A673 (cell line): ENCODE measurements around the gene CDK15. TPM values are rescaled to one million over a fixed set of nuclear protein-coding genes. Genes with fewer than 3 reads are reported as not detected.

ENCODE experiments used
- BruUV-seq: library from RNA; stranded (reverse); fragments of 400-500 nt; replicated peaks from 2 replicates; lab custom pipeline; 2021; lab: Mats Ljungman, UMichigan
- CTCF ChIA-PET: fragments of 300-600 bp; sonication (Branson Sonifier 250); formaldehyde crosslinking; loops from one replicate; lab custom pipeline; 2022; ENCODE audit warnings: antibody characterized with exemption; lab: Charles Lee
- POLR2A ChIA-PET: fragments of 300-600 bp; sonication (Branson Sonifier 250); formaldehyde crosslinking; loops from one replicate; lab custom pipeline; 2022; ENCODE audit warnings: antibody characterized with exemption; ENCODE audit not compliant: low non-redundant PET; lab: Charles Lee
- DNase-seq: peaks from one replicate; pipeline ENCODE4 v3.0.0-alpha.2; 2015; ENCODE audit warnings: low spot score
- H3K27ac ChIP-seq: fragments of 200-600 bp; sonication (generic); 2 replicates; pipeline ENCODE4 v1.5.1; 2016; ENCODE audit warnings: mixed run types, low read depth, mild to moderate bottlenecking, mixed read lengths, antibody characterized with exemption, low read length; ENCODE audit not compliant: poor library complexity, severe bottlenecking
- H3K27me3 ChIP-seq: fragments of 200-600 bp; sonication (generic); replicated peaks from 2 replicates; pipeline ENCODE4 v1.6.1; 2017; ENCODE audit warnings: mixed run types, low read depth, mild to moderate bottlenecking, mixed read lengths, antibody characterized with exemption, low read length; ENCODE audit not compliant: insufficient read depth, poor library complexity
- H3K36me3 ChIP-seq: fragments of 200-600 bp; sonication (generic); 2 replicates; pipeline ENCODE4 v1.6.1; 2016; ENCODE audit warnings: mixed run types, mild to moderate bottlenecking, mixed read lengths, antibody characterized with exemption, low read length; ENCODE audit not compliant: insufficient read depth, poor library complexity, severe bottlenecking
- H3K4me1 ChIP-seq: fragments of 200-600 bp; sonication (generic); 2 replicates; pipeline ENCODE4 v1.6.1; 2017; ENCODE audit warnings: mixed run types, mild to moderate bottlenecking, mixed read lengths, antibody characterized with exemption, low read length; ENCODE audit not compliant: insufficient read depth, poor library complexity, severe bottlenecking
- H3K4me3 ChIP-seq: fragments of 200-600 bp; sonication (generic); 2 replicates; pipeline ENCODE4 v1.5.1; 2016; ENCODE audit warnings: low read depth, mixed run types, mild to moderate bottlenecking, mixed read lengths, low read length; ENCODE audit not compliant: poor library complexity, severe bottlenecking
- H3K9me3 ChIP-seq: fragments of 200-600 bp; sonication (generic); 2 replicates; pipeline ENCODE4 v1.6.1; 2016; ENCODE audit warnings: mixed run types, low read depth, mild to moderate bottlenecking, mixed read lengths, antibody characterized with exemption, low read length; ENCODE audit not compliant: poor library complexity, severe bottlenecking
- CTCF ChIP-seq: fragments of 300-800, 200-600 bp; sonication (generic); conservative IDR thresholded peaks from 2 replicates; pipeline ENCODE4 v1.5.1; 2017; ENCODE audit warnings: low read depth, mild to moderate bottlenecking, antibody characterized with exemption, low read length, moderate library complexity, mixed read lengths
- EZH2 ChIP-seq: fragments of 200-600 bp; sonication (generic); IDR thresholded peaks from 2 replicates; pipeline ENCODE4 v1.6.1; 2017; ENCODE audit warnings: borderline replicate concordance, low read depth, mild to moderate bottlenecking, mixed read lengths, antibody characterized with exemption, low read length; ENCODE audit not compliant: poor library complexity, severe bottlenecking
- intact Hi-C: fragments of 100-400 bp; cut with micrococcal nuclease; formaldehyde crosslinking; loops from one replicate; pipeline ENCODE4 v1.10.0; 2022; ENCODE audit not compliant: unreplicated experiment
- total RNA-seq: library from RNA; stranded (reverse); gene quantifications from 2 replicates; pipeline ENCODE4 v1.2.3, GENCODE V29; 2021

Gene CDK15
- total RNA-seq, 1 experiment from 2014 or later: 0.11 TPM

- Histone ChIP-seq H3K27ac (no peak overlapping the region), H3K4me1 (no peaks in the 10 kb centered on the region), H3K9me3 (no peaks in the 10 kb centered on the region), H3K4me3 (no peak overlapping the region), H3K27me3 (peaks cover 73% of the 10 kb centered on the region), H3K36me3 (no peaks in the 10 kb centered on the region)
- ChIA-PET POLR2A (no interaction called here), CTCF (no interaction called here)
- intact Hi-C loops: no loop called here
- no peak for TF ChIP-seq CTCF
- no peak for TF ChIP-seq EZH2
- DNase-seq: no peak
- BruUV-seq: no TSS peak
These were observed 133.2 kb downstream of the CDK15 start for GRCh38 chr2:201939453-201939941.

- no peaks in the 10 kb centered on the region for H3K36me3 ChIP-seq
- POLR2A ChIA-PET: no interaction called here
- no TSS peak for BruUV-seq
These were observed 136.2 kb downstream of the CDK15 start for GRCh38 chr2:201942531-201942930.

More at GRCh38 chr2:201942531-201942930, 136.2 kb downstream of the CDK15 start:
- no peak for TF ChIP-seq CTCF
- TF ChIP-seq EZH2: no peak
- Histone ChIP-seq H3K27me3 (peaks cover 54% of the 10 kb centered on the region), H3K4me3 (no peak overlapping the region), H3K9me3 (no peaks in the 10 kb centered on the region), H3K27ac (no peak overlapping the region), H3K4me1 (no peaks in the 10 kb centered on the region)
- CTCF ChIA-PET: no interaction called here
- intact Hi-C loops: no loop called here
- no peak for DNase-seq

Other genes starting within 250 kb of the CDK15 start
- 66.8 and 70.4 TPM in 2 replicates for gene TMEM237, start 163.0 kb upstream of the CDK15 start, total RNA-seq
- 1.0 and 1.6 TPM in 2 replicates for gene MPP4, start 107.9 kb upstream of the CDK15 start, total RNA-seq
- 40.8 and 56.1 TPM in 2 replicates for gene ALS2, start 25.6 kb upstream of the CDK15 start, total RNA-seq
- 14.1 and 15.1 TPM in 2 replicates for gene FZD7, start 227.3 kb downstream of the CDK15 start, total RNA-seq